H1 (cell line): Measurements from ENCODE around the gene LRG1. TPM values are rescaled to one million over a fixed set of nuclear protein-coding genes. Genes with fewer than 3 reads are reported as not detected.

Source experiments
- CTCF ChIA-PET: fragments of 300-600 bp; sonication (Branson Sonifier 250); formaldehyde crosslinking; loops from one replicate; lab custom pipeline; 2021; ENCODE audit not compliant: partially characterized antibody; lab: Charles Lee
- POLR2A ChIA-PET: fragments of 300-600 bp; sonication (Branson Sonifier 250); formaldehyde crosslinking; loops from one replicate; lab custom pipeline; 2021; ENCODE audit warnings: inconsistent platforms; ENCODE audit not compliant: partially characterized antibody; lab: Charles Lee
- DNase-seq, 2 experiments: peaks; one replicate each; pipeline versions ENCODE4 v3.0.0 to v3.0.0-alpha.2; 2010 to 2022; ENCODE audit warnings: low spot score in 2 of 2, low read depth in 1 of 2, mixed read lengths in 1 of 2
- FAIRE-seq: peaks from 2 replicates; lab custom pipeline; 2011; peaks lifted over from hg19 to GRCh38; lab: Jason Lieb, UNC
- H2AFZ ChIP-seq: 2 replicates; pipeline ENCODE4 v1.8.1; 2012; ENCODE audit warnings: low read length, inconsistent platforms
- H2AK5ac ChIP-seq: 2 replicates; pipeline ENCODE4 v1.6.1; 2013; ENCODE audit warnings: low read depth, low read length
- H2BK120ac ChIP-seq: replicated peaks from 2 replicates; pipeline ENCODE3; 2013; ENCODE audit warnings: low read depth, low read length, inconsistent platforms
- H2BK12ac ChIP-seq: 2 replicates; pipeline ENCODE4 v1.6.1; 2013; ENCODE audit warnings: low read depth, low read length
- H2BK15ac ChIP-seq: 2 replicates; pipeline ENCODE4 v1.6.1; 2013; ENCODE audit warnings: low read length
- H2BK20ac ChIP-seq: 2 replicates; pipeline ENCODE4 v1.6.1; 2013; ENCODE audit warnings: low read length
- H2BK5ac ChIP-seq: 2 replicates; pipeline ENCODE4 v1.6.1; 2013; ENCODE audit warnings: low read depth, low read length
- H3K14ac ChIP-seq: 2 replicates; pipeline ENCODE4 v1.6.1; 2013; ENCODE audit warnings: inconsistent platforms; ENCODE audit not compliant: insufficient read length
- H3K18ac ChIP-seq: 2 replicates; pipeline ENCODE4 v1.6.1; 2013; ENCODE audit warnings: low read length; ENCODE audit errors: extremely low read depth
- H3K23ac ChIP-seq: 2 replicates; pipeline ENCODE4 v1.6.1; 2013; ENCODE audit warnings: inconsistent platforms; ENCODE audit not compliant: insufficient read length
- H3K23me2 ChIP-seq: 2 replicates; pipeline ENCODE4 v1.6.1; 2013; ENCODE audit warnings: low read depth, low read length
- H3K27ac ChIP-seq: 2 replicates; pipeline ENCODE4 v1.6.1; 2011; ENCODE audit warnings: low read depth, low read length, inconsistent platforms
- H3K27me3 ChIP-seq, 4 experiments: replicated peaks in 1 of 4; 1 replicate in 1 of 4; 2 replicates in 3 of 4; pipeline versions ENCODE4 v1.6.1 to v1.8.1; 2011 to 2013; ENCODE audit warnings: low read length in 3 of 4, mild to moderate bottlenecking in 3 of 4, inconsistent platforms in 2 of 4, mixed read lengths in 2 of 4, moderate library complexity in 1 of 4; ENCODE audit not compliant: control insufficient read depth in 3 of 4, insufficient read depth in 3 of 4; ENCODE audit errors: extremely low read depth in 1 of 4
- H3K36me3 ChIP-seq, 4 experiments: 2 replicates each; pipeline versions ENCODE4 v1.6.1 to v1.8.1; 2011 to 2013; ENCODE audit warnings: mild to moderate bottlenecking in 4 of 4, low read length in 3 of 4, moderate library complexity in 2 of 4, control low read depth in 1 of 4, inconsistent platforms in 1 of 4; ENCODE audit not compliant: insufficient read depth in 4 of 4, control insufficient read depth in 2 of 4
- H3K4ac ChIP-seq: replicated peaks from 2 replicates; pipeline ENCODE3; 2013; ENCODE audit warnings: low read length, low read depth, mixed read lengths, inconsistent platforms; ENCODE audit not compliant: insufficient read length
- H3K4me1 ChIP-seq, 4 experiments: replicated peaks in 1 of 4; 1 replicate in 1 of 4; 2 replicates in 3 of 4; pipeline versions ENCODE4 v1.6.1 to v1.8.1; 2011 to 2013; ENCODE audit warnings: low read length in 3 of 4, inconsistent platforms in 2 of 4, mixed read lengths in 1 of 4; ENCODE audit not compliant: insufficient read depth in 4 of 4, control insufficient read depth in 3 of 4
- H3K4me2 ChIP-seq, 2 experiments: 2 replicates each; pipeline versions ENCODE4 v1.6.1 to v1.8.1; 2011 to 2013; ENCODE audit warnings: low read depth in 2 of 2, low read length in 2 of 2, control low read depth in 1 of 2, inconsistent platforms in 1 of 2, mild to moderate bottlenecking in 1 of 2; ENCODE audit not compliant: insufficient read depth in 1 of 2
- H3K4me3 ChIP-seq, 4 experiments: fragments of 200-600, 300-600 bp in 1 of 4; sonication (generic), shearing (Covaris generic), sonication (Bioruptor Twin) in 1 of 4; 2 replicates each; pipeline versions ENCODE4 v1.5.1 to v1.8.1; 2011 to 2016; ENCODE audit warnings: low read length in 4 of 4, low read depth in 3 of 4, control low read depth in 2 of 4, inconsistent platforms in 2 of 4, mild to moderate bottlenecking in 2 of 4, mixed read lengths in 1 of 4, moderate library complexity in 1 of 4; ENCODE audit not compliant: insufficient read depth in 2 of 4; ENCODE audit errors: extremely low read depth in 1 of 4
- H3K56ac ChIP-seq: replicated peaks from 2 replicates; pipeline ENCODE3; 2013; ENCODE audit warnings: low read depth, mild to moderate bottlenecking, mixed read lengths, low read length, inconsistent platforms; ENCODE audit not compliant: insufficient read length
- H3K79me1 ChIP-seq: 2 replicates; pipeline ENCODE4 v1.6.1; 2013; ENCODE audit warnings: low read depth, low read length, control low read depth
- H3K79me2 ChIP-seq, 2 experiments: 2 replicates each; pipeline versions ENCODE4 v1.6.1 to v1.8.1; 2012 to 2013; ENCODE audit warnings: low read length in 2 of 2, mild to moderate bottlenecking in 2 of 2, inconsistent platforms in 1 of 2; ENCODE audit not compliant: insufficient read depth in 2 of 2, control insufficient read depth in 1 of 2
- H3K9ac ChIP-seq, 4 experiments: replicated peaks in 1 of 4; 1 replicate in 1 of 4; 2 replicates in 3 of 4; pipeline versions ENCODE4 v1.6.1 to v1.8.1; 2011 to 2013; ENCODE audit warnings: low read depth in 3 of 4, low read length in 3 of 4, control low read depth in 2 of 4, mild to moderate bottlenecking in 2 of 4, moderate library complexity in 2 of 4, inconsistent platforms in 1 of 4; ENCODE audit errors: extremely low read depth in 1 of 4
- H3K9me3 ChIP-seq, 2 experiments: 2 replicates each; pipeline versions ENCODE4 v1.6.1 to v1.8.1; 2012 to 2013; ENCODE audit warnings: mild to moderate bottlenecking in 2 of 2, moderate library complexity in 2 of 2, control low read depth in 1 of 2, inconsistent platforms in 1 of 2, low read depth in 1 of 2, low read length in 1 of 2, mixed read lengths in 1 of 2; ENCODE audit not compliant: insufficient read depth in 2 of 2
- H4K20me1 ChIP-seq, 2 experiments: replicated peaks in 1 of 2; 2 replicates each; pipeline versions ENCODE3 to v1.8.1; 2011 to 2013; ENCODE audit warnings: inconsistent platforms in 2 of 2, low read length in 2 of 2, mild to moderate bottlenecking in 1 of 2; ENCODE audit not compliant: insufficient read depth in 2 of 2, control insufficient read depth in 1 of 2
- H4K5ac ChIP-seq: 2 replicates; pipeline ENCODE4 v1.6.1; 2013; ENCODE audit warnings: low read length, low read depth, mixed read lengths, inconsistent platforms; ENCODE audit not compliant: insufficient read length
- H4K8ac ChIP-seq: 2 replicates; pipeline ENCODE4 v1.8.0; 2013; ENCODE audit warnings: mild to moderate bottlenecking, moderate library complexity, low read length, inconsistent platforms; ENCODE audit not compliant: insufficient read depth; ENCODE audit errors: extremely low read depth
- H4K91ac ChIP-seq: replicated peaks from 2 replicates; pipeline ENCODE3; 2013; ENCODE audit warnings: low read length, mixed read lengths, inconsistent platforms; ENCODE audit not compliant: insufficient read length
- GABPA ChIP-seq: IDR thresholded peaks from 2 replicates; pipeline ENCODE4 v1.6.1; 2011; ENCODE audit warnings: mild to moderate bottlenecking, low read length, moderate library complexity, borderline replicate concordance; ENCODE audit not compliant: insufficient read depth
- JUN ChIP-seq: IDR thresholded peaks from 2 replicates; pipeline ENCODE4 v1.6.1; 2011; ENCODE audit warnings: low read depth, mild to moderate bottlenecking, improper control_type of control experiment, low read length
- KDM1A ChIP-seq: fragments of 200-600, 300-600 bp; sonication (generic); IDR thresholded peaks from 2 replicates; pipeline ENCODE4 v1.7.1; 2016; ENCODE audit warnings: mild to moderate bottlenecking, low read length, borderline replicate concordance
- SAP30 ChIP-seq: fragments of 300-600 bp; sonication (generic); IDR thresholded peaks from 2 replicates; pipeline ENCODE4 v1.7.1; 2012; ENCODE audit warnings: low read length, moderate library complexity, mild to moderate bottlenecking, inconsistent platforms; ENCODE audit not compliant: insufficient read depth, insufficient replicate concordance
- SIN3A ChIP-seq, 2 experiments: IDR thresholded peaks in 1 of 2; conservative IDR thresholded peaks in 1 of 2; 2 replicates each; pipeline ENCODE4 v1.6.1; 2011 to 2012; ENCODE audit warnings: low read length in 2 of 2, improper control_type of control experiment in 1 of 2, low read depth in 1 of 2, mild to moderate bottlenecking in 1 of 2
- TAF7 ChIP-seq: optimal IDR thresholded peaks from 2 replicates; pipeline ENCODE3; 2011; ENCODE audit warnings: low read depth, mild to moderate bottlenecking, inconsistent platforms, low read length, moderate library complexity, borderline replicate concordance
- ZNF274 ChIP-seq: IDR thresholded peaks from 2 replicates; pipeline ENCODE4 v1.7.0; 2012; ENCODE audit warnings: low read length, borderline replicate concordance; ENCODE audit errors: extremely low read depth
- WGBS, 2 experiments: shearing (Covaris generic) in 1 of 2; methylation state at CpG; one replicate each; pipeline versions ENCODE4 v1.1.6 to v1.1.7; 2013 to 2015; ENCODE audit warnings: low lambda C conversion rate in 2 of 2, mixed read lengths in 2 of 2, inconsistent platforms in 1 of 2, low coverage in 1 of 2, missing lambda C conversion rate in 1 of 2; ENCODE audit not compliant: insufficient replicate concordance in 2 of 2, insufficient coverage in 1 of 2, insufficient read length in 1 of 2; ENCODE audit errors: extremely low coverage in 1 of 2, missing lambda C conversion rate in 1 of 2; 5-methylcytosine and 5-hydroxymethylcytosine counted together
- polyA plus RNA-seq, 7 experiments: library from polyadenylated mRNA; depleted of rRNA in 3 of 7; stranded (reverse) in 5 of 7; unstranded in 2 of 7; fragments of >200 nt in 5 of 7; fragments of 200-250 nt in 2 of 7; gene quantifications; 1 replicate in 5 of 7; 2 replicates in 1 of 7; 4 replicates in 1 of 7; pipeline versions ENCODE4 v1.2.1 to v1.2.3, GENCODE V29; 2011 to 2013; ENCODE audit warnings: missing spikeins in 2 of 7, mixed read lengths in 2 of 7
- total RNA-seq: library from RNA; stranded (reverse); fragmentation: NEBNext Ultra II Directional; extraction: Animal tissue kit (Norgen Biotek cat#: 25700); gene quantifications from 2 replicates; pipeline ENCODE4 v1.2.1, GENCODE V29; 2021

Gene LRG1
- total and polyA plus RNA-seq, 2 of the 8 experiments (the other 6 are each of a cell fraction or from before 2014, with no cell fraction given): 0.48 to 0.79 TPM

- Histone ChIP-seq H2BK120ac (no peak overlapping the region), H2AK5ac (no peak overlapping the region), H3K14ac (no peak overlapping the region), H3K23ac (no peak overlapping the region), H3K56ac (no peak overlapping the region), H2AFZ (no peak overlapping the region), H2BK15ac (no peak overlapping the region), H2BK12ac (no peak overlapping the region), H4K5ac (no peak overlapping the region), H3K4me1 (peaks cover 3 to 9% (median 8%) of the 10 kb centered on the region in 4 experiments), H3K36me3 (no peaks in the 10 kb centered on the region), H3K9ac (no peak overlapping the region), H4K91ac (no peak overlapping the region), H4K8ac (no peak overlapping the region), H3K79me2 (peaks cover 0 to 18% of the 10 kb centered on the region in 2 experiments; a peak in 1 of 4 replicates), H3K9me3 (no peaks in the 10 kb centered on the region), H2BK5ac (no peak overlapping the region), H3K18ac (no peak overlapping the region), H3K27ac (no peak overlapping the region), H3K4ac (no peak overlapping the region), H2BK20ac (no peak overlapping the region), H3K23me2 (no peaks in the 10 kb centered on the region), H4K20me1 (peaks cover 10 to 18% of the 10 kb centered on the region in 2 experiments), H3K4me3 (no peak overlapping the region), H3K27me3 (no peaks in the 10 kb centered on the region), H3K79me1 (peaks cover 12% of the 10 kb centered on the region), H3K4me2 (no peak overlapping the region)
- no peak for DNase-seq
- FAIRE-seq: no peak
- CTCF ChIA-PET: interaction anchor here (1.2 to 14.7 kb wide), 11 partner anchors 7 to 169 kb away, joined by 3 to 316 read pairs (median 8); partner anchors contain the start of genes CHAF1A and PLIN5
- POLR2A ChIA-PET: interaction anchor here (0.5 to 1.3 kb wide), 4 partner anchors 9 to 41 kb away, joined by 3 to 4 read pairs (median 3); no protein-coding TSS in a partner anchor
- 91% methylated on average over 18 of the region's 22 CpGs; no CpG with 5 or more reads in 1 of the 2 experiments for WGBS, 2 experiments
- TF ChIP-seq GABPA: no peak
- no peak for TF ChIP-seq TAF7
- no peak for TF ChIP-seq SIN3A (conservative IDR thresholded peaks at IDR 0.05 in 1 of 2, IDR thresholded peaks at IDR 0.05 in 1 of 2; ENCODE audit: low read depth in 1 of 2, low read length in 2 of 2)
- TF ChIP-seq SAP30: no peak
- TF ChIP-seq ZNF274: no peak
- peak; percentile 33; the same call in 1 of the 2 replicates for TF ChIP-seq KDM1A
- no peak for TF ChIP-seq JUN
Observed at GRCh38 chr19:4571305-4571917, 31.6 kb upstream of the LRG1 start.
